H1 (cell line): ENCODE results near the gene CISH. TPM values are rescaled to one million over a fixed set of nuclear protein-coding genes. Genes with fewer than 3 reads are reported as not detected.

Experiments
- CTCF ChIA-PET: fragments of 300-600 bp; sonication (Branson Sonifier 250); formaldehyde crosslinking; loops from one replicate; lab custom pipeline; 2021; ENCODE audit not compliant: partially characterized antibody; lab: Charles Lee
- POLR2A ChIA-PET: fragments of 300-600 bp; sonication (Branson Sonifier 250); formaldehyde crosslinking; loops from one replicate; lab custom pipeline; 2021; ENCODE audit warnings: inconsistent platforms; ENCODE audit not compliant: partially characterized antibody; lab: Charles Lee
- DNase-seq, 2 experiments: peaks; one replicate each; pipeline versions ENCODE4 v3.0.0 to v3.0.0-alpha.2; 2010 to 2022; ENCODE audit warnings: low spot score in 2 of 2, low read depth in 1 of 2, mixed read lengths in 1 of 2
- FAIRE-seq: peaks from 2 replicates; lab custom pipeline; 2011; peaks lifted over from hg19 to GRCh38; lab: Jason Lieb, UNC
- H2AFZ ChIP-seq: 2 replicates; pipeline ENCODE4 v1.8.1; 2012; ENCODE audit warnings: low read length, inconsistent platforms
- H2AK5ac ChIP-seq: 2 replicates; pipeline ENCODE4 v1.6.1; 2013; ENCODE audit warnings: low read depth, low read length
- H2BK120ac ChIP-seq: replicated peaks from 2 replicates; pipeline ENCODE3; 2013; ENCODE audit warnings: low read depth, low read length, inconsistent platforms
- H2BK12ac ChIP-seq: 2 replicates; pipeline ENCODE4 v1.6.1; 2013; ENCODE audit warnings: low read depth, low read length
- H2BK15ac ChIP-seq: 2 replicates; pipeline ENCODE4 v1.6.1; 2013; ENCODE audit warnings: low read length
- H2BK20ac ChIP-seq: 2 replicates; pipeline ENCODE4 v1.6.1; 2013; ENCODE audit warnings: low read length
- H2BK5ac ChIP-seq: 2 replicates; pipeline ENCODE4 v1.6.1; 2013; ENCODE audit warnings: low read depth, low read length
- H3K14ac ChIP-seq: 2 replicates; pipeline ENCODE4 v1.6.1; 2013; ENCODE audit warnings: inconsistent platforms; ENCODE audit not compliant: insufficient read length
- H3K18ac ChIP-seq: 2 replicates; pipeline ENCODE4 v1.6.1; 2013; ENCODE audit warnings: low read length; ENCODE audit errors: extremely low read depth
- H3K23ac ChIP-seq: 2 replicates; pipeline ENCODE4 v1.6.1; 2013; ENCODE audit warnings: inconsistent platforms; ENCODE audit not compliant: insufficient read length
- H3K23me2 ChIP-seq: 2 replicates; pipeline ENCODE4 v1.6.1; 2013; ENCODE audit warnings: low read depth, low read length
- H3K27ac ChIP-seq: 2 replicates; pipeline ENCODE4 v1.6.1; 2011; ENCODE audit warnings: low read depth, low read length, inconsistent platforms
- H3K27me3 ChIP-seq, 4 experiments: replicated peaks in 1 of 4; 1 replicate in 1 of 4; 2 replicates in 3 of 4; pipeline versions ENCODE4 v1.6.1 to v1.8.1; 2011 to 2013; ENCODE audit warnings: low read length in 3 of 4, mild to moderate bottlenecking in 3 of 4, inconsistent platforms in 2 of 4, mixed read lengths in 2 of 4, moderate library complexity in 1 of 4; ENCODE audit not compliant: control insufficient read depth in 3 of 4, insufficient read depth in 3 of 4; ENCODE audit errors: extremely low read depth in 1 of 4
- H3K36me3 ChIP-seq, 4 experiments: 2 replicates each; pipeline versions ENCODE4 v1.6.1 to v1.8.1; 2011 to 2013; ENCODE audit warnings: mild to moderate bottlenecking in 4 of 4, low read length in 3 of 4, moderate library complexity in 2 of 4, control low read depth in 1 of 4, inconsistent platforms in 1 of 4; ENCODE audit not compliant: insufficient read depth in 4 of 4, control insufficient read depth in 2 of 4
- H3K4ac ChIP-seq: replicated peaks from 2 replicates; pipeline ENCODE3; 2013; ENCODE audit warnings: low read length, low read depth, mixed read lengths, inconsistent platforms; ENCODE audit not compliant: insufficient read length
- H3K4me1 ChIP-seq, 4 experiments: replicated peaks in 1 of 4; 1 replicate in 1 of 4; 2 replicates in 3 of 4; pipeline versions ENCODE4 v1.6.1 to v1.8.1; 2011 to 2013; ENCODE audit warnings: low read length in 3 of 4, inconsistent platforms in 2 of 4, mixed read lengths in 1 of 4; ENCODE audit not compliant: insufficient read depth in 4 of 4, control insufficient read depth in 3 of 4
- H3K4me2 ChIP-seq, 2 experiments: 2 replicates each; pipeline versions ENCODE4 v1.6.1 to v1.8.1; 2011 to 2013; ENCODE audit warnings: low read depth in 2 of 2, low read length in 2 of 2, control low read depth in 1 of 2, inconsistent platforms in 1 of 2, mild to moderate bottlenecking in 1 of 2; ENCODE audit not compliant: insufficient read depth in 1 of 2
- H3K4me3 ChIP-seq, 4 experiments: fragments of 200-600, 300-600 bp in 1 of 4; sonication (generic), shearing (Covaris generic), sonication (Bioruptor Twin) in 1 of 4; 2 replicates each; pipeline versions ENCODE4 v1.5.1 to v1.8.1; 2011 to 2016; ENCODE audit warnings: low read length in 4 of 4, low read depth in 3 of 4, control low read depth in 2 of 4, inconsistent platforms in 2 of 4, mild to moderate bottlenecking in 2 of 4, mixed read lengths in 1 of 4, moderate library complexity in 1 of 4; ENCODE audit not compliant: insufficient read depth in 2 of 4; ENCODE audit errors: extremely low read depth in 1 of 4
- H3K56ac ChIP-seq: replicated peaks from 2 replicates; pipeline ENCODE3; 2013; ENCODE audit warnings: low read depth, mild to moderate bottlenecking, mixed read lengths, low read length, inconsistent platforms; ENCODE audit not compliant: insufficient read length
- H3K79me1 ChIP-seq: 2 replicates; pipeline ENCODE4 v1.6.1; 2013; ENCODE audit warnings: low read depth, low read length, control low read depth
- H3K79me2 ChIP-seq, 2 experiments: 2 replicates each; pipeline versions ENCODE4 v1.6.1 to v1.8.1; 2012 to 2013; ENCODE audit warnings: low read length in 2 of 2, mild to moderate bottlenecking in 2 of 2, inconsistent platforms in 1 of 2; ENCODE audit not compliant: insufficient read depth in 2 of 2, control insufficient read depth in 1 of 2
- H3K9ac ChIP-seq, 4 experiments: replicated peaks in 1 of 4; 1 replicate in 1 of 4; 2 replicates in 3 of 4; pipeline versions ENCODE4 v1.6.1 to v1.8.1; 2011 to 2013; ENCODE audit warnings: low read depth in 3 of 4, low read length in 3 of 4, control low read depth in 2 of 4, mild to moderate bottlenecking in 2 of 4, moderate library complexity in 2 of 4, inconsistent platforms in 1 of 4; ENCODE audit errors: extremely low read depth in 1 of 4
- H3K9me3 ChIP-seq, 2 experiments: 2 replicates each; pipeline versions ENCODE4 v1.6.1 to v1.8.1; 2012 to 2013; ENCODE audit warnings: mild to moderate bottlenecking in 2 of 2, moderate library complexity in 2 of 2, control low read depth in 1 of 2, inconsistent platforms in 1 of 2, low read depth in 1 of 2, low read length in 1 of 2, mixed read lengths in 1 of 2; ENCODE audit not compliant: insufficient read depth in 2 of 2
- H4K20me1 ChIP-seq, 2 experiments: replicated peaks in 1 of 2; 2 replicates each; pipeline versions ENCODE3 to v1.8.1; 2011 to 2013; ENCODE audit warnings: inconsistent platforms in 2 of 2, low read length in 2 of 2, mild to moderate bottlenecking in 1 of 2; ENCODE audit not compliant: insufficient read depth in 2 of 2, control insufficient read depth in 1 of 2
- H4K5ac ChIP-seq: 2 replicates; pipeline ENCODE4 v1.6.1; 2013; ENCODE audit warnings: low read length, low read depth, mixed read lengths, inconsistent platforms; ENCODE audit not compliant: insufficient read length
- H4K8ac ChIP-seq: 2 replicates; pipeline ENCODE4 v1.8.0; 2013; ENCODE audit warnings: mild to moderate bottlenecking, moderate library complexity, low read length, inconsistent platforms; ENCODE audit not compliant: insufficient read depth; ENCODE audit errors: extremely low read depth
- H4K91ac ChIP-seq: replicated peaks from 2 replicates; pipeline ENCODE3; 2013; ENCODE audit warnings: low read length, mixed read lengths, inconsistent platforms; ENCODE audit not compliant: insufficient read length
- ATF2 ChIP-seq: IDR thresholded peaks from 2 replicates; pipeline ENCODE4 v1.6.1; 2012; ENCODE audit warnings: low read length, inconsistent platforms
- BCL11A ChIP-seq, 2 experiments: IDR thresholded peaks; one replicate each; pipeline ENCODE4 v1.6.1; 2011; ENCODE audit warnings: low read depth in 2 of 2, low read length in 2 of 2, mild to moderate bottlenecking in 2 of 2
- CBX5 ChIP-seq: fragments of 300-800, 300-1000 bp; sonication (generic); IDR thresholded peaks from 2 replicates; pipeline ENCODE4 v1.7.1; 2016; ENCODE audit warnings: antibody characterized with exemption, low read length, low read depth
- CHD2 ChIP-seq: IDR thresholded peaks from 2 replicates; pipeline ENCODE4 v1.6.1; 2012; ENCODE audit warnings: low read length, improper control_type of control experiment
- CREB1 ChIP-seq: IDR thresholded peaks from 2 replicates; pipeline ENCODE4 v1.6.1; 2012; ENCODE audit warnings: inconsistent platforms
- EGR1 ChIP-seq: IDR thresholded peaks from 2 replicates; pipeline ENCODE4 v1.6.1; 2011; ENCODE audit warnings: low read depth, low read length, borderline replicate concordance
- EP300 ChIP-seq, 2 experiments: IDR thresholded peaks; 1 replicate in 1 of 2; 2 replicates in 1 of 2; pipeline ENCODE4 v1.6.1; 2011 to 2012; ENCODE audit warnings: low read depth in 2 of 2, low read length in 2 of 2, mild to moderate bottlenecking in 2 of 2, borderline replicate concordance in 1 of 2, inconsistent platforms in 1 of 2, moderate library complexity in 1 of 2
- GTF2F1 ChIP-seq: IDR thresholded peaks from 2 replicates; pipeline ENCODE4 v1.6.1; 2012; ENCODE audit warnings: low read depth, low read length, improper control_type of control experiment, borderline replicate concordance
- HDAC2 ChIP-seq, 2 experiments: fragments of 300-600 bp in 1 of 2; sonication (generic) in 1 of 2; IDR thresholded peaks; 2 replicates each; pipeline ENCODE4 v1.6.1; 2011 to 2012; ENCODE audit warnings: low read depth in 2 of 2, low read length in 2 of 2, mild to moderate bottlenecking in 2 of 2, moderate library complexity in 2 of 2, borderline replicate concordance in 1 of 2, inconsistent platforms in 1 of 2
- SIRT6 ChIP-seq: IDR thresholded peaks from one replicate; pipeline ENCODE4 v1.7.1; 2012; ENCODE audit warnings: low read length, inconsistent platforms
- SP4 ChIP-seq: IDR thresholded peaks from 2 replicates; pipeline ENCODE4 v1.6.1; 2012; ENCODE audit warnings: low read length, inconsistent platforms
- SRF ChIP-seq: IDR thresholded peaks from 2 replicates; pipeline ENCODE4 v1.6.1; 2011; ENCODE audit warnings: mild to moderate bottlenecking, low read depth, low read length, moderate library complexity
- TAF7 ChIP-seq: optimal IDR thresholded peaks from 2 replicates; pipeline ENCODE3; 2011; ENCODE audit warnings: low read depth, mild to moderate bottlenecking, inconsistent platforms, low read length, moderate library complexity, borderline replicate concordance
- WGBS, 2 experiments: shearing (Covaris generic) in 1 of 2; methylation state at CpG; one replicate each; pipeline versions ENCODE4 v1.1.6 to v1.1.7; 2013 to 2015; ENCODE audit warnings: low lambda C conversion rate in 2 of 2, mixed read lengths in 2 of 2, inconsistent platforms in 1 of 2, low coverage in 1 of 2, missing lambda C conversion rate in 1 of 2; ENCODE audit not compliant: insufficient replicate concordance in 2 of 2, insufficient coverage in 1 of 2, insufficient read length in 1 of 2; ENCODE audit errors: extremely low coverage in 1 of 2, missing lambda C conversion rate in 1 of 2; 5-methylcytosine and 5-hydroxymethylcytosine counted together
- polyA plus RNA-seq, 7 experiments: library from polyadenylated mRNA; depleted of rRNA in 3 of 7; stranded (reverse) in 5 of 7; unstranded in 2 of 7; fragments of >200 nt in 5 of 7; fragments of 200-250 nt in 2 of 7; gene quantifications; 1 replicate in 5 of 7; 2 replicates in 1 of 7; 4 replicates in 1 of 7; pipeline versions ENCODE4 v1.2.1 to v1.2.3, GENCODE V29; 2011 to 2013; ENCODE audit warnings: missing spikeins in 2 of 7, mixed read lengths in 2 of 7
- total RNA-seq: library from RNA; stranded (reverse); fragmentation: NEBNext Ultra II Directional; extraction: Animal tissue kit (Norgen Biotek cat#: 25700); gene quantifications from 2 replicates; pipeline ENCODE4 v1.2.1, GENCODE V29; 2021

CISH gene
- total and polyA plus RNA-seq, 2 of the 8 experiments (the other 6 are each of a cell fraction or from before 2014, with no cell fraction given): 1.9 to 2.2 TPM

GRCh38 chr3:50577348-50577747 is 34.2 kb downstream of the CISH start:
- Histone ChIP-seq H4K5ac (no peak overlapping the region), H3K14ac (no peak overlapping the region), H3K18ac (no peak overlapping the region), H4K91ac (no peak overlapping the region), H3K4me3 (no peak overlapping the region), H3K79me2 (no peaks in the 10 kb centered on the region), H3K9ac (no peak overlapping the region), H3K23me2 (no peaks in the 10 kb centered on the region), H4K8ac (no peak overlapping the region), H3K4me2 (no peak overlapping the region), H3K79me1 (no peaks in the 10 kb centered on the region), H2BK120ac (no peak overlapping the region), H2BK15ac (no peak overlapping the region), H4K20me1 (no peaks in the 10 kb centered on the region), H3K27ac (no peak overlapping the region), H3K4ac (no peak overlapping the region), H2BK5ac (no peak overlapping the region), H3K56ac (no peak overlapping the region), H3K23ac (no peak overlapping the region), H2BK20ac (no peak overlapping the region), H3K27me3 (no peaks in the 10 kb centered on the region), H3K36me3 (no peaks in the 10 kb centered on the region; a peak in 1 of 8 replicates), H2BK12ac (no peak overlapping the region), H3K4me1 (no peaks in the 10 kb centered on the region), H2AFZ (no peak overlapping the region), H2AK5ac (no peak overlapping the region), H3K9me3 (no peaks in the 10 kb centered on the region)
- FAIRE-seq (no peak), DNase-seq (no peak)
- 96% methylated on average over 2 of the region's 2 CpGs; no CpG with 5 or more reads in 1 of the 2 experiments for WGBS, 2 experiments
- ChIA-PET POLR2A (interaction anchor here (0.6 to 1.7 kb wide), 3 partner anchors 10 to 16 kb away, joined by 3 to 8 read pairs (median 4); no protein-coding TSS in a partner anchor), CTCF (interaction anchor here (1.1 to 46.5 kb wide), 5 partner anchors 8 to 812 kb away, joined by 3 to 863 read pairs (median 70); partner anchors contain the start of genes C3orf18, CISH, HEMK1 and MAPKAPK3)
- no peak for TF ChIP-seq TAF7
- no peak for TF ChIP-seq CHD2
- TF ChIP-seq BCL11A (IDR thresholded peaks at IDR 0.05; ENCODE audit: low read depth in 2 of 2, low read length in 2 of 2): no peak
- no peak for TF ChIP-seq CBX5
- TF ChIP-seq SIRT6: no peak
- TF ChIP-seq CREB1: no peak
- TF ChIP-seq SRF: no peak
- TF ChIP-seq ATF2: no peak
- TF ChIP-seq GTF2F1: no peak
- no peak for TF ChIP-seq EGR1
- TF ChIP-seq EP300 (IDR thresholded peaks at IDR 0.05; ENCODE audit: borderline replicate concordance in 1 of 2, low read depth in 2 of 2, low read length in 2 of 2): no peak
- no peak for TF ChIP-seq SP4
- TF ChIP-seq HDAC2 (IDR thresholded peaks at IDR 0.05; ENCODE audit: borderline replicate concordance in 1 of 2, low read depth in 2 of 2, low read length in 2 of 2): no peak
